DOHH2 (cell line): ENCODE measurements around the gene GMPPA.

Experiments
- H3F3A ChIP-seq: fragments of 200-600 bp; sonication (generic), shearing (Covaris generic); 2 replicates; pipeline ENCODE4 v1.6.0; 2016; ENCODE audit warnings: antibody characterized with exemption, mild to moderate bottlenecking; ENCODE audit not compliant: control insufficient read depth, insufficient read depth
- H3K27ac ChIP-seq: fragments of 200-600 bp; sonication (generic); 2 replicates; pipeline ENCODE4 v1.5.1; 2014; ENCODE audit warnings: low read depth, mild to moderate bottlenecking, low read length, moderate library complexity
- H3K27me3 ChIP-seq: fragments of 200-600 bp; sonication (generic); 2 replicates; pipeline ENCODE4 v1.6.1; 2014; ENCODE audit warnings: mild to moderate bottlenecking, low read length, mixed read lengths; ENCODE audit not compliant: control insufficient read depth
- H3K36me3 ChIP-seq: fragments of 200-600 bp; sonication (generic); 2 replicates; pipeline ENCODE4 v1.6.1; 2014; ENCODE audit warnings: mild to moderate bottlenecking, low read length, moderate library complexity, mixed read lengths; ENCODE audit not compliant: control insufficient read depth
- H3K4me1 ChIP-seq: fragments of 200-600 bp; sonication (generic); 2 replicates; pipeline ENCODE4 v1.6.1; 2014; ENCODE audit warnings: mild to moderate bottlenecking, low read length, mixed read lengths; ENCODE audit not compliant: control insufficient read depth
- H3K4me2 ChIP-seq: fragments of 200-600 bp; sonication (generic); 2 replicates; pipeline ENCODE4 v1.6.0; 2014; ENCODE audit warnings: mild to moderate bottlenecking, low read length, moderate library complexity
- H3K4me3 ChIP-seq: fragments of 200-600 bp; sonication (generic); 2 replicates; pipeline ENCODE4 v1.5.1; 2014; ENCODE audit warnings: mild to moderate bottlenecking, low read length, mixed read lengths
- H3K79me2 ChIP-seq: fragments of 200-600 bp; sonication (generic); 2 replicates; pipeline ENCODE4 v1.6.1; 2014; ENCODE audit warnings: mild to moderate bottlenecking, low read length, mixed read lengths; ENCODE audit not compliant: control insufficient read depth
- H3K9me2 ChIP-seq: fragments of 200-600 bp; sonication (generic); replicated peaks from 2 replicates; pipeline ENCODE4 v1.6.1; 2014; ENCODE audit warnings: mild to moderate bottlenecking, low read length, mixed read lengths; ENCODE audit not compliant: control insufficient read depth
- H3K9me3 ChIP-seq: fragments of 200-600 bp; sonication (generic); 2 replicates; pipeline ENCODE4 v1.6.1; 2014; ENCODE audit warnings: antibody characterized with exemption, low read length, mixed read lengths; ENCODE audit not compliant: control insufficient read depth, insufficient read depth
- H4K20me1 ChIP-seq: fragments of 200-600 bp; sonication (generic); 2 replicates; pipeline ENCODE4 v1.6.0; 2014; ENCODE audit warnings: low read depth, mild to moderate bottlenecking, antibody characterized with exemption, low read length, moderate library complexity; ENCODE audit not compliant: control insufficient read depth, insufficient read depth
- EZH2phosphoT487 ChIP-seq: fragments of 200-600 bp; sonication (generic); IDR thresholded peaks from 2 replicates; pipeline ENCODE4 v1.6.1; 2017; ENCODE audit warnings: borderline replicate concordance, mild to moderate bottlenecking, antibody characterized with exemption, low read length, moderate library complexity, mixed read lengths
- TF ChIP-seq, protein P1 (sequence below): fragments of 200-600 bp; sonication (generic); IDR thresholded peaks from one replicate; pipeline ENCODE4 v1.5.1; 2014; ENCODE audit warnings: antibody characterized with exemption, mild to moderate bottlenecking, low read depth, low read length; ENCODE audit not compliant: poor library complexity, severe bottlenecking

The GMPPA gene

DNA sequence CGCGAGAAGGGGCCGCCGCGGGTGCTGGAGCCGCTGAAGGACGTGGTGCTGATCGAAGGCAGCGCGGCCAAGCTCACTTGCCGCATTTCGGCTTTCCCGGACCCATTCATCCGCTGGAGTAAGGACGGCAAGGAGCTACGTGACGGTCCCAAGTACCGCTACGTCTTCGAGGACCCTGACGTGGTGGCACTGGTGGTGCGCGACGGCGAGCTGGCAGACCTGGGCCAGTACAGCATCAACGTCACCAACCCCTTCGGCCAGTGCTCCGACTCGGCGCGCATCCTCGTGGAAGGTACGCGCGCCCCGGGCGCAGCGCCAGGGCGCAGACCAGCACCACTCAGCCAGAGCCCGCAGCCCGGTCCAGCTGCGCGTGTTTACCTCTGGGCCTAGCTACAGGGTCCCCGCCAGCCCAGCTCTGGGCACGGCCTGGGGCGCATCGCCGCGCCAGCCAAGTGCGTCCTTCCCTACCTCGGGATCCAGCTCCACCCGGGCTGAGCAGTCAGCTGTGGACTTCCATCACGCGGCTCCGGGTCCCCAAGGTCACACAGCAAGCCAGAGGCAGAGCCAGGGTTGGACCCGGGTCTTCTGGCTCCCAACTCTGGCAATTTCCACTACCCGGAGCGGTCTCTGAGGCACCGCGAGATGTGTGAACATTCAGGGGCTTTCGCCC lies 1.7 kb upstream of the GMPPA start:
- Histone ChIP-seq H3K4me1 (peaks cover 30% of the 10 kb centered on the region), H3K27ac (no peak overlapping the region), H3K27me3 (peaks cover 30% of the 10 kb centered on the region), H4K20me1 (no peaks in the 10 kb centered on the region), H3F3A (no peaks in the 10 kb centered on the region), H3K9me2 (no peaks in the 10 kb centered on the region), H3K4me2 (no peak overlapping the region), H3K79me2 (peaks cover 10% of the 10 kb centered on the region; the same call in 1 of the 2 replicates), H3K36me3 (no peaks in the 10 kb centered on the region), H3K4me3 (no peak overlapping the region), H3K9me3 (no peaks in the 10 kb centered on the region)
- TF ChIP-seq EZH2phosphoT487, result no peak
- TF ChIP-seq, protein P1, sequence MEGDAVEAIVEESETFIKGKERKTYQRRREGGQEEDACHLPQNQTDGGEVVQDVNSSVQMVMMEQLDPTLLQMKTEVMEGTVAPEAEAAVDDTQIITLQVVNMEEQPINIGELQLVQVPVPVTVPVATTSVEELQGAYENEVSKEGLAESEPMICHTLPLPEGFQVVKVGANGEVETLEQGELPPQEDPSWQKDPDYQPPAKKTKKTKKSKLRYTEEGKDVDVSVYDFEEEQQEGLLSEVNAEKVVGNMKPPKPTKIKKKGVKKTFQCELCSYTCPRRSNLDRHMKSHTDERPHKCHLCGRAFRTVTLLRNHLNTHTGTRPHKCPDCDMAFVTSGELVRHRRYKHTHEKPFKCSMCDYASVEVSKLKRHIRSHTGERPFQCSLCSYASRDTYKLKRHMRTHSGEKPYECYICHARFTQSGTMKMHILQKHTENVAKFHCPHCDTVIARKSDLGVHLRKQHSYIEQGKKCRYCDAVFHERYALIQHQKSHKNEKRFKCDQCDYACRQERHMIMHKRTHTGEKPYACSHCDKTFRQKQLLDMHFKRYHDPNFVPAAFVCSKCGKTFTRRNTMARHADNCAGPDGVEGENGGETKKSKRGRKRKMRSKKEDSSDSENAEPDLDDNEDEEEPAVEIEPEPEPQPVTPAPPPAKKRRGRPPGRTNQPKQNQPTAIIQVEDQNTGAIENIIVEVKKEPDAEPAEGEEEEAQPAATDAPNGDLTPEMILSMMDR, result no peak

DNA sequence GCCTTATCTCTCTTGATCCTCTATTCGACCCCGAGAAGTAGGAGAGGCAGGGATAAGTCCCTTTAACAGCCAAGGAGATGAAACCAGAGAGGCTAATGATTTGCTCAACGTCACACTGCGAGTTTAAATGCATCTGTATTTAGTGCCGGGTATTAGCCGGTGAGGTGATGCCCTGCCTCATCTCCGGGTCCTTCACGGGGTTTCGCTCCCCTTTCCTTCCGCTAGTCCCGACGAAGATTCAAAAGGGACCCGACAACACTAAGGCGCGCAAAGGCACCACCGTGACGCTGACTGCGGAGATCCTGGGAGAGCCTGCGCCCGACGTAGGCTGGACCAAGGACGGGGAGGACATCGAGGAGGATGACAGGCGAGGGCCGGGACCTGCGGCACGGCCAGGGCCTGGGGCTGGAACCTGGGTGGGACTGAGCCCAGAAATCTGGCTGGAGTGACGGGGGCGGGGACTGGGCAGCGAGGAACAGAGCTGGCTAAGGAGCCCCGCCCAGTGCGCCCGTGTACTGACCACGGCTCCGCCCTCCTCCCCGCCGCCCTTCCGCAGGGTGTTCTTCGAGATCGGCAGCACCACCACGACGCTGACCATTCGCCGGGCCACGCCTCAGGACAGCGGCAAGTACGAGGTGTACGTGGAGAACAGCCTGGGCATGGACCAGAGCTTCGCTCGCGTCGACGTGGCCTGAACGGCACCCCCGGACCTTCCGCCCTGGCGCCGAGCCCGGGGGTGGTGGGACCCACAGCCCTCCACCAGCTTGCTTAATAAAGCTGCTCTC lies 1.0 kb upstream of the GMPPA start:
- 0 out of 2 replicates have a peak, but pooled peaks have one; percentile 39 for TF ChIP-seq EZH2phosphoT487
- TF ChIP-seq, protein P1, result no peak
- H3F3A ChIP-seq, result no peaks in the 10 kb centered on the region
- H3K4me1 ChIP-seq, result peaks cover 30% of the 10 kb centered on the region
- peaks cover 10% of the 10 kb centered on the region; the same call in 1 of the 2 replicates for H3K79me2 ChIP-seq
- peaks cover 30% of the 10 kb centered on the region for H3K27me3 ChIP-seq
- no peaks in the 10 kb centered on the region for H4K20me1 ChIP-seq
- peak overlapping the region; percentile 91 for H3K4me2 ChIP-seq
- H3K9me3 ChIP-seq, result no peaks in the 10 kb centered on the region
- no peaks in the 10 kb centered on the region for H3K36me3 ChIP-seq
- peak overlapping the region; percentile 86 for H3K4me3 ChIP-seq
- H3K27ac ChIP-seq, result no peak overlapping the region
- no peaks in the 10 kb centered on the region for H3K9me2 ChIP-seq

DNA sequence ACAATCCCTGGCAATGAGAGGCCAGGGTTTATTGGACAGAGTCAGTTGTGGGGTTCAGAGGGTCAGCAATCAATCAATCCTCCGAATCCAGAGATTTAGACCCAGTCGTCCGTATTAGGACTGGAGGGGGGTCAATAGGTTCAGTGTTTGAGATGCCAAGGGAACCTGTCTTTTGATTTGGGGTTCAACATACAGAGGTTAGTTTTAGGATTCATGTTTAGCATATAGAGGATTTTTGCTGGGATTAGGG lies 292 bp downstream of the GMPPA start:
- peaks cover 30% of the 10 kb centered on the region for H3K4me1 ChIP-seq
- H3K4me3 ChIP-seq, result peak overlapping the region; percentile 86
- H3K4me2 ChIP-seq, result peak overlapping the region; percentile 91
- H3F3A ChIP-seq, result no peaks in the 10 kb centered on the region
- no peaks in the 10 kb centered on the region for H3K36me3 ChIP-seq
- no peaks in the 10 kb centered on the region for H3K9me3 ChIP-seq
- H3K79me2 ChIP-seq, result peaks cover 10% of the 10 kb centered on the region; the same call in 1 of the 2 replicates
- H3K27me3 ChIP-seq, result peaks cover 30% of the 10 kb centered on the region
- no peaks in the 10 kb centered on the region for H4K20me1 ChIP-seq
- H3K27ac ChIP-seq, result no peak overlapping the region
- TF ChIP-seq EZH2phosphoT487, result no peak
- TF ChIP-seq, protein P1, result no peak
- no peaks in the 10 kb centered on the region for H3K9me2 ChIP-seq
